GM23338 (cell line): ENCODE measurements around the gene XPA. TPM values are rescaled to one million over a fixed set of nuclear protein-coding genes. Genes with fewer than 3 reads are reported as not detected.
"Not testable (repeated sequence)": the region's sequence is repeated elsewhere in the genome, so short reads cannot be mapped to it uniquely, and the experiment has no call there.

ENCODE experiments used
- ATAC-seq: fragments of 200-7000 bp; cut with Tn5 transposase; 3 replicates; pipeline ENCODE4 v1.9.1; 2020
- DNase-seq: peaks from one replicate; pipeline ENCODE4 v3.0.0-alpha.2; 2015; ENCODE audit warnings: low spot score
- H2AFZ ChIP-seq: fragments of 200-600 bp; sonication (generic); 2 replicates; pipeline ENCODE4 v1.8.0; 2016; ENCODE audit warnings: antibody characterized with exemption, mild to moderate bottlenecking, moderate library complexity
- H3F3A ChIP-seq: fragments of 200-600 bp; sonication (generic); replicated peaks from 2 replicates; pipeline ENCODE4 v1.8.0; 2017; ENCODE audit warnings: antibody characterized with exemption, mixed run types, low read depth
- H3K27ac ChIP-seq: fragments of 200-600 bp; sonication (generic); 2 replicates; pipeline ENCODE4 v1.6.1; 2016; ENCODE audit warnings: low read depth
- H3K27me3 ChIP-seq: fragments of 200-600 bp; sonication (generic); 2 replicates; pipeline ENCODE4 v1.8.0; 2016; ENCODE audit warnings: mild to moderate bottlenecking, mixed run types, moderate library complexity; ENCODE audit not compliant: insufficient read depth
- H3K36me3 ChIP-seq: fragments of 200-600 bp; sonication (generic); 2 replicates; pipeline ENCODE4 v1.8.0; 2016; ENCODE audit warnings: mild to moderate bottlenecking; ENCODE audit not compliant: insufficient read depth
- H3K4me1 ChIP-seq: fragments of 200-600 bp; sonication (generic); 2 replicates; pipeline ENCODE4 v1.8.0; 2016; ENCODE audit warnings: mild to moderate bottlenecking, moderate library complexity; ENCODE audit not compliant: insufficient read depth
- H3K4me2 ChIP-seq: fragments of 200-600 bp; sonication (generic); 2 replicates; pipeline ENCODE4 v1.7.1; 2017; ENCODE audit warnings: mixed run types
- H3K4me3 ChIP-seq: fragments of 200-600 bp; sonication (generic); 2 replicates; pipeline ENCODE4 v1.6.1; 2016; ENCODE audit warnings: mixed run types
- H3K79me2 ChIP-seq: fragments of 200-600 bp; sonication (generic); replicated peaks from 2 replicates; pipeline ENCODE4 v1.8.0; 2017; ENCODE audit warnings: mild to moderate bottlenecking; ENCODE audit not compliant: insufficient read depth
- H3K9me2 ChIP-seq: fragments of 200-600 bp; sonication (generic); 2 replicates; pipeline ENCODE4 v1.8.0; 2017; ENCODE audit not compliant: insufficient read depth
- H4K20me1 ChIP-seq: fragments of 200-600 bp; sonication (generic); replicated peaks from 2 replicates; pipeline ENCODE4 v1.8.0; 2017; ENCODE audit warnings: mild to moderate bottlenecking; ENCODE audit not compliant: insufficient read depth
- H3K27ac Mint-ChIP-seq: 2 replicates; pipeline ENCODE4 v1.8.0; 2020; ENCODE audit warnings: inconsistent platforms, mild to moderate bottlenecking, moderate library complexity, mixed read lengths
- H3K27me3 Mint-ChIP-seq: 3 replicates; pipeline ENCODE4 v1.8.0; 2022; ENCODE audit warnings: low read depth, mild to moderate bottlenecking, moderate library complexity, mixed read lengths, inconsistent platforms; ENCODE audit not compliant: insufficient read depth, poor library complexity
- H3K36me3 Mint-ChIP-seq: 3 replicates; pipeline ENCODE4 v1.8.0; 2021; ENCODE audit warnings: low read depth, mild to moderate bottlenecking, inconsistent platforms, moderate library complexity, mixed read lengths
- H3K4me1 Mint-ChIP-seq: 3 replicates; pipeline ENCODE4 v1.8.0; 2020; ENCODE audit warnings: mild to moderate bottlenecking, inconsistent platforms, mixed read lengths
- H3K4me3 Mint-ChIP-seq: 3 replicates; pipeline ENCODE4 v1.8.0; 2021; ENCODE audit warnings: moderate library complexity, mild to moderate bottlenecking, inconsistent platforms, mixed read lengths
- H3K9me3 Mint-ChIP-seq: 3 replicates; pipeline ENCODE4 v1.8.0; 2020; ENCODE audit warnings: moderate library complexity, mild to moderate bottlenecking, inconsistent platforms, mixed read lengths
- CREB1 ChIP-seq: fragments of 250-450 bp; sonication (Bioruptor Pico); IDR thresholded peaks from 2 replicates; pipeline ENCODE4 v1.5.0; 2020; ENCODE audit warnings: low read depth, mild to moderate bottlenecking, moderate library complexity
- EZH2 ChIP-seq: fragments of 200-600 bp; sonication (generic); IDR thresholded peaks from one replicate; pipeline ENCODE4 v1.8.0; 2017; ENCODE audit warnings: antibody characterized with exemption, mild to moderate bottlenecking, low read depth; ENCODE audit not compliant: unreplicated experiment
- EZH2phosphoT487 ChIP-seq: fragments of 200-600 bp; sonication (generic); IDR thresholded peaks from one replicate; pipeline ENCODE4 v1.8.1; 2018; ENCODE audit warnings: antibody characterized with exemption; ENCODE audit not compliant: unreplicated experiment
- POLR2AphosphoS5 ChIP-seq: IDR thresholded peaks from 2 replicates; pipeline ENCODE4 v1.6.1; 2016; ENCODE audit warnings: antibody characterized with exemption, low read depth
- REST ChIP-seq: IDR thresholded peaks from one replicate; pipeline ENCODE4 v1.6.1; 2018; ENCODE audit warnings: antibody characterized with exemption; ENCODE audit not compliant: unreplicated experiment
- STAT1 ChIP-seq: IDR thresholded peaks from one replicate; pipeline ENCODE4 v1.6.1; 2016; ENCODE audit warnings: antibody characterized with exemption; ENCODE audit not compliant: unreplicated experiment
- ZNF331 ChIP-seq: fragments of 250-450 bp; sonication (Bioruptor Pico); IDR thresholded peaks from 2 replicates; pipeline ENCODE4 v1.5.0; 2020; ENCODE audit warnings: low read depth, mild to moderate bottlenecking, moderate library complexity
- long read RNA-seq: library from polyadenylated mRNA; unstranded; transcript quantifications from one replicate; pipeline ENCODE4 v2.0.0, GENCODE V29; 2020; ENCODE audit not compliant: unreplicated experiment
- polyA plus RNA-seq: library from polyadenylated mRNA; unstranded; fragments of >200 nt; fragmentation: Nextera tagmentation; extraction: Ambion mirVana; gene quantifications from 2 replicates; pipeline ENCODE4 v1.2.1, GENCODE V29; 2016
- total RNA-seq: library from RNA; depleted of rRNA; stranded (reverse); fragments of >200 nt; shearing (Covaris generic); gene quantifications from 2 replicates; pipeline ENCODE4 v1.2.3, GENCODE V29; 2014; rRNA removed

XPA gene
- total RNA-seq (1.9 TPM in 1 of 2 replicates, not detected in the other), polyA plus RNA-seq (5.8 and 9.1 TPM in 2 replicates)
- long read RNA-seq, partial matches to known transcripts = 3 of 4 reads
- long read RNA-seq, other reads (novel, unspliced or antisense) = 0 of 4 reads

GRCh38 chr9:97696803-97697601, at the start of gene XPA:
TSS of gene XPA (minus strand) at chr9:97697340. CDS start at chr9:97697292, 48 bp downstream.
- no peak within 1 kb of the TSS for H3K27ac Mint-ChIP-seq
- TF ChIP-seq EZH2 (no peak), POLR2AphosphoS5 (peak; percentile 87), CREB1 (CRISPR knock-in tag) (peak; percentile 61; the same call in 1 of the 2 replicates)

GRCh38 chr9:97744710-97745708, 47.9 kb upstream of the XPA start:
- no peak overlapping the region for H3K4me3 Mint-ChIP-seq
- Histone ChIP-seq H2AFZ (no peak overlapping the region), H3F3A (no peaks in the 10 kb centered on the region; the same call in 1 of the 2 replicates), H3K4me3 (no peak overlapping the region), H4K20me1 (no peaks in the 10 kb centered on the region), H3K36me3 (no peaks in the 10 kb centered on the region), H3K27me3 (peaks cover 43% of the 10 kb centered on the region), H3K27ac (no peak overlapping the region), H3K4me1 (0 out of 2 replicates have a peak, but pooled peaks cover 6% of the 10 kb centered on the region), H3K4me2 (no peak overlapping the region), H3K9me2 (0 out of 2 replicates have a peak, but pooled peaks cover 3% of the 10 kb centered on the region), H3K79me2 (no peaks in the 10 kb centered on the region)
- H3K9me3 Mint-ChIP-seq = peaks cover 15% of the 10 kb centered on the region; the same call in 2 of the 3 replicates
- TF ChIP-seq EZH2phosphoT487 (no peak), STAT1 (no peak), REST (peak; percentile 83), ZNF331 (CRISPR knock-in tag) (no peak), EZH2 (no peak)
- DNase-seq (peak; percentile 76), ATAC-seq (peak; percentile 74)
- peaks cover 5% of the 10 kb centered on the region for H3K4me1 Mint-ChIP-seq
- no peak overlapping the region for H3K27ac Mint-ChIP-seq
- H3K36me3 Mint-ChIP-seq = peaks cover 9% of the 10 kb centered on the region; the same call in 2 of the 3 replicates
- H3K27me3 Mint-ChIP-seq = peaks cover 24% of the 10 kb centered on the region

More at GRCh38 chr9:97696803-97697601, at the start of gene XPA:
- H3K27ac ChIP-seq = no peak within 1 kb of the TSS
- H3F3A ChIP-seq = peaks cover 5% of the 10 kb centered on the region
- Mint-ChIP-seq H3K4me1 (peaks cover 14% of the 10 kb centered on the region; the same call in 2 of the 3 replicates), H3K9me3 (no peaks in the 10 kb centered on the region; the same call in 2 of the 3 replicates), H3K36me3 (peaks cover 3% of the 10 kb centered on the region; the same call in 1 of the 3 replicates), H3K4me3 (peak within 1 kb of the TSS; percentile 80), H3K27me3 (peaks cover 17% of the 10 kb centered on the region)
- peaks cover 11% of the 10 kb centered on the region; the same call in 1 of the 2 replicates for H3K4me1 ChIP-seq
- no peaks in the 10 kb centered on the region for H3K79me2 ChIP-seq
- peak within 1 kb of the TSS; percentile 93 for H2AFZ ChIP-seq
- ATAC-seq (peak; percentile 97), DNase-seq (peak; percentile 97)
- H3K4me2 ChIP-seq = peak within 1 kb of the TSS; percentile 98
- H3K36me3 ChIP-seq = no peaks in the 10 kb centered on the region
- H3K27me3 ChIP-seq = peaks cover 44% of the 10 kb centered on the region
- H3K9me2 ChIP-seq = no peaks in the 10 kb centered on the region
- no peaks in the 10 kb centered on the region; the same call in 1 of the 2 replicates for H4K20me1 ChIP-seq
- H3K4me3 ChIP-seq = peak within 1 kb of the TSS; percentile 87

- H3F3A ChIP-seq, H3K4me1 ChIP-seq, H3K36me3 Mint-ChIP-seq, H3K36me3 ChIP-seq, H3K4me3 ChIP-seq, H3K9me2 ChIP-seq, H3K79me2 ChIP-seq, H4K20me1 ChIP-seq, H3K27ac ChIP-seq, ATAC-seq, H3K4me1 Mint-ChIP-seq, H3K4me3 Mint-ChIP-seq, DNase-seq, H3K4me2 ChIP-seq, H3K27ac Mint-ChIP-seq, H2AFZ ChIP-seq: not testable (repeated sequence)
- H3K9me3 Mint-ChIP-seq = peaks cover 15% of the 10 kb centered on the region; the same call in 2 of the 3 replicates
- peaks cover 48% of the 10 kb centered on the region for H3K27me3 ChIP-seq
- H3K27me3 Mint-ChIP-seq = peaks cover 25% of the 10 kb centered on the region
These were observed 46.9 kb upstream of the XPA start for GRCh38 chr9:97744025-97744424.
